ENCODE results near the gene CHCHD3.
"Not testable (repeated sequence)": the region's sequence is repeated elsewhere in the genome, so short reads cannot be mapped to it uniquely, and the experiment has no call there.

Gene CHCHD3

DNA sequence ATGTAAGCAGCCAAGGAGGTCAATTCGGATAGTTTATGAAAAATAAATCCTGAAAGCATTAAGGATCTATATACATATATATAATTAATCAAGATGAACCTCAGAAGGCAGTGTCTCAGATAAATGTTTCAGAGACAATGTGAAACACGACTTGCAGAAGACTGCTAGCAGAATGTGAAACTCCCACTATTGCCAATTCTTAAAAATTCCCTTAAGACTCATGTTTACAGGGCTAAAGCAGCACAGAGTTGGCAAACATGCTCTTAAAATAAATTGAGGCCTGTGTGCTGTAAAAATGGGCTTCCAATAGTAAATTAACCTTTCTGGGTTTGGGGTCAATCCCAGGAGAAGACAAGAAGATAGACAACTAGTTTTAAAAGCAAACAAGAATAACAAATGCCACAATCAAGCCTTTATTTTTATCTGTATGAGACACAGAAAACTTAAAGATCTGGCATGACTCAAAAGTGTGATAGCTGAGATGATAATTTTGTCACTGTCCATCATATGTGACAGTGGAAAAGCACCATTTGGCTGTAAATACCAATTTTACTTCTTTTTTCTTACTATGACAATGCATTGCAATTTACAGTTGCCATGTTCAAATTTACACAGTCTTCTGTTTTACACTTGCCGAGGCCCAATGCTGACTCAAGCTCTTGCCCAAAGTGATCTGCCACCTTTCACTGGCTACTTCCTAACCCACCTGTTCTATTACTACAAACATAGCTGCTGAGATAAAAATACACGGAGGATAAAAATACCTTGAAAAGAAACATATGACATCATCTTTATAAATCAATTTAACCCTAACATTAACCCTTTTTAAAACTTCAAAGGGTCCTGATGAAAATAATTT is 78.6 kb downstream of the CHCHD3 start:
- DNase-seq (ENCODE audit: low spot score) = no peak

DNA sequence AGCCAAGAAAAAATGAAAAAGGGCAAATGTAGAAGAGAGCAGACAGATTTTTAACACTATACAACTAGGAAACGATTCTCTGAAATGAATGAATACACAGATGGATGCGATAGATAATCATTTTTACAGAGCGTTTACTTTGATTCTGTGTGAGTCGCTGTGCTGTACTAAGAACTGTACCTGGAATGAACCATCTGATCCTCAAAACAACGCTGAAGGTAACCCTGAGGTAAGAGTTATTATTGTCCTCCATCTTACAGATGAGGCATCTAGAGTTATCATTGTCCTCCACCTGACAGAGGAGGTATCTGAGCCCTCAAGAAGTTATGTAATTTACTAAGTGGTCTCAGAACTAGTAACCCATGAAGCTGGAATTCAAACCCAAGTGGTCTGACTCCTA is 80.2 kb downstream of the CHCHD3 start:
- no peak for DNase-seq (ENCODE audit: low spot score)

GRCh38 chr7:132999845-133000244 is 82.0 kb downstream of the CHCHD3 start:
- DNase-seq (ENCODE audit: low spot score) = no peak

DNA sequence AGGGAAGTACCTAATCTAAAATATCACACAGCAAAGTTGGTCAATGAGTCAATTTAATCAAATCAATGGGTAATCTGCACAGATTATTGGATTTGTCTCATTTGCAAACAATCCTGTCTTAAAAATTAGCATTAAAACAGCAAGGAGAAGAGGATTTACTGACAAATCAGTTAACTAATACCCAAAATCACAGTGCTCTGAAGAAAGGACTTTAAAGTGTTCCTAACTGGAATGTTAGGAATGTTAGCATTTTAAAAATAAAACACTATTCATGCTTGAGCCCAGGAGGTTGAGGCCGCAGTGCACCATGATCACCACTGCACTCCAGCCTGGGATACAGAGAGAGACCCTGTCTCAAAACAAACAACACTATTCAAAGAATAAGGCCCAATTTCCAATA is 83.1 kb downstream of the CHCHD3 start:
- no peak for DNase-seq (ENCODE audit: low spot score)

GRCh38 chr7:132997505-132997904 is 84.4 kb downstream of the CHCHD3 start:
- DNase-seq (ENCODE audit: low spot score) = no peak

- no peak for DNase-seq (ENCODE audit: low spot score)
Observed at GRCh38 chr7:132996581-132997242, 85.2 kb downstream of the CHCHD3 start.

DNA sequence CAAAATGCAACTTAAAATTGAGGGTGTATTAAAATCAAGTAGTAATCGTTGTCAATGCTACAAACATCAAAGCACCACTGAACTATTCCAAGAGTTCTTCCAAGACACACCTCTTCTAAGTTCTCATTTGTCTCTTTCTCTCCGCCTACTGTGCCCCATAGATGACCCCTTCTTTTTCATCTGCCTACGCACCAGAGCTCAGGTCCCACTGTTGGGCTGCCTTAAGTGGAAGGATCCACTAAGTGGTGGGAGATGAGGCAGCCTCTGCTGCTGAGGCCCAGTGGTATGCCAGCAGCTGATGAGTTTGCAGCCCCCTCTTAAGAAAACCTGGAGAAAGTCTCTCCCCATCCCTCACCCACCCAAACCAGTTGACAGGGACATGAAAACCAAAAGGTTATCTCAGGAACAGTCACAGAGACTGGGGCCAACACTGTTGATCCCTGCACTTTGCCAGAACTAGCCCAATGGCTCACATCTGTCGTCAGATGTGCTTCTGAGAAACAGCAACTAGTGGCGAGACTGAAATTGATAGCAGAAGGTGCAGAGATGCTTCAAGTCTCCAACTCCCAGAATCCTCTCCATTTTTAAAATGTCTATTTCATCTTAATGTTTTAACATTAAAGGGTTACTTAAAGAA is 88.4 kb downstream of the CHCHD3 start:
- no peak for DNase-seq (ENCODE audit: low spot score)

GRCh38 chr7:132991615-132992587 is 90.0 kb downstream of the CHCHD3 start:
- no peak for DNase-seq (ENCODE audit: low spot score)

GRCh38 chr7:132988117-132988516 is 93.8 kb downstream of the CHCHD3 start:
- no peak for DNase-seq (ENCODE audit: low spot score)

GRCh38 chr7:132980402-132980801 is 101.5 kb downstream of the CHCHD3 start:
- DNase-seq (ENCODE audit: low spot score) = no peak

- no peak for DNase-seq (ENCODE audit: low spot score)
Observed at GRCh38 chr7:132979524-132979923, 102.4 kb downstream of the CHCHD3 start.

DNA sequence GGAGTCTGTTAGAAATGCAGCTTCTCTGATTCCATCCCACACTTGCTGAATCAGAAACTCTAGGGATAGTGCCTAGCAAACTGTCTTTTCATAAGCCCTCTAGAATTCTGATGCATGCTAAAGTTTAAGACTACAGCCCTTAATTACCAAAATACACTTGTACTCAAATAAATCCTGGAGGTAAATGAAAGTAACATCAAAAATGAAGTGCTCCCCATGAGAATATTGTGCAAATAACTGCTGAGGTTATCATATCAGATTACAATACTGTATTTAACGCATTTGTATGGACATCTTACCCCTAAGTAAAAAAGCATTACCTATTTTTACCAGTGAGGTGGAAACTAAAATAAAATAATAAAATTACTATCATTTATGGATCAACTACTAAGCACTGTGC is 104.7 kb downstream of the CHCHD3 start:
- DNase-seq (ENCODE audit: low spot score) = no peak

- DNase-seq (ENCODE audit: low spot score) = no peak
Observed at GRCh38 chr7:132972745-132973144, 109.1 kb downstream of the CHCHD3 start.

DNA sequence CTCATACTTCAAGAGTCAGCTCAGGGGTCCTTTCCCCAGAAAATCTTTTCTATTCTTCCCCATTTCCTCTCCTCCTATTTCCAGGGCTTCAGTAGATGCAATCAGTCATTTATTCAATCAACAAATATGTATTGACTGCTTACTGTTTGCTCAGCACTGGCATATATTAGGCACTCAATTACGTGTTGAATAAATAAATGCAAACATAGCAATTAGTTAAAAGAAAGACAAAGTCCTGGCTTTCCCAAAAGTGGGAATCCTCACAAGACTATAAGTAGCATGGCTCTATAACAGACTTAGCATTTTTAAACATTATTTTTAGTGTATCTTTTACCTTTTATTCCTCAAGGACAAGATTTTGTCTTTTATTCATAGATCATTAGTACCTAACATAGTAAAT is 111.6 kb downstream of the CHCHD3 start:
- DNase-seq (ENCODE audit: low spot score) = no peak

- DNase-seq (ENCODE audit: low spot score) = no peak
Observed at GRCh38 chr7:132969520-132969919, 112.4 kb downstream of the CHCHD3 start.

GRCh38 chr7:132967470-132967848 is 114.4 kb downstream of the CHCHD3 start:
- DNase-seq (ENCODE audit: low spot score) = not testable (repeated sequence)

- DNase-seq (ENCODE audit: low spot score) = no peak
Observed at GRCh38 chr7:132966754-132967469, 115.0 kb downstream of the CHCHD3 start.

- DNase-seq (ENCODE audit: low spot score) = no peak
Observed at GRCh38 chr7:132965951-132966350, 115.9 kb downstream of the CHCHD3 start.

GRCh38 chr7:132964876-132965275 is 117.0 kb downstream of the CHCHD3 start:
- DNase-seq (ENCODE audit: low spot score) = no peak

GRCh38 chr7:132959891-132960290 is 122.0 kb downstream of the CHCHD3 start:
- DNase-seq (ENCODE audit: low spot score) = no peak

DNA sequence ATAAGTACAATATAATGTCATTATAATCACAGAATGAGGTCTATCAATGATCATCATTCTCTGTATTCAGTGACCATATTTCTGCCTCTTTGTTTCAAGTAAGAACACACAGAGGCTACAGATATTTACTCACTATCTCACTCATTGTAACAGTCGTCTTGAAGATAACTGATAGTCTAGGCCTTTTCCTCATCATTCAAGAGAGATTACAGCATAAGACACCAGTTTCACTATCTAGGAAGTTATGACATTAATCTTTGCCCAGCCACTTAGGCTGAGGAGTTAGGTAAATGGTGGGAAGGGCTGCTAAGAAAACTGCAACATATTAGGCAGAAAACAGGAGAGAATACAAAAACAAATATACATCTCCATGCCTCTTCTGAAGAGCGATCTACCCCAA is 125.3 kb downstream of the CHCHD3 start:
- DNase-seq (ENCODE audit: low spot score) = no peak

Measured in LoVo (cell line).